ENCODE results near the gene ZNF609. TPM values are rescaled to one million over a fixed set of nuclear protein-coding genes. Genes with fewer than 3 reads are reported as not detected.
A peak's percentile ranks its signal among the peaks of the same experiment; 100 is the strongest.
"Not testable (repeated sequence)": the region's sequence is repeated elsewhere in the genome, so short reads cannot be mapped to it uniquely, and the experiment has no call there.

ZNF609 gene
- total RNA-seq, 1 donor from 2014 or later: 12.1 TPM

DNA sequence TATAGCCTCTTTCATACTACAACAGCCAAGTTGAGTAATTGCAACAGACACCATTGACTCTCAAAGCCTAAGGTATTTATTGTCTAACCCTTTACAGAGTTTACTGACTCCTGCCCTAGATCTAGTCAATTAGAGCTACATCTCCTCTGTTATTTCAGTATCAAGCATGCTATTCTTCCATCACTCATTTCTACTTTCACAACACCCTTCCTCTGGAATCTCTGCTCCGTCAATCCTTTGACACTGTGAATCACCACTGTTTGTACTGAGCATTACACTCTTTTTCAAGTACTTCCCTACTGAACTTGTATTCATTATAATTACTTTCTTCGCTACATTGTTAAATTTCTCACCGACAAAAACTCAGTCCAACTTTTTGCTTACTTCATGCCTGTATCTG, 121.8 kb downstream of the ZNF609 start:
- DNase-seq (ENCODE audit: low read depth in 2 of 2): peak in 1 of 2 donors; percentile 12

DNA sequence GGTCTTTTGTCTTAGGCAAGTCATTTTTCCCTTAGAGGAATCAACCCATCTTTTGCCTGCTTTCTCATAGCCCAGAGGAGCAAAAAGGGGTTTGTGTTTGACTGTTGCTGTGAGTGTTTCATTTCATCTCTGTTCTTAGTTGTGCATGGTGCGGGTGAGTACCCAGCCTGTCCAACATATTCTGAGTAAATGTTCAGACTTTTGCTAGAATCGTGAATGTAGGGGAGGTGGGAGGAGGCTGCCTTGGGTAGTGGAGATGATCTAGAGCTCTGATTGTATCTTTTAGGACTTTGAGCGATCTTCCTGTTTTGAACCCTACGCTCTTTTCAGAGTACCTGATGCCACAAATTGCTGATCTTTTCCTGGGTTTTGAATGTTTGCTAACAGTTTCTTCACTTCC, 123.1 kb downstream of the ZNF609 start:
- DNase-seq (ENCODE audit: low read depth in 2 of 2): no peak

DNA sequence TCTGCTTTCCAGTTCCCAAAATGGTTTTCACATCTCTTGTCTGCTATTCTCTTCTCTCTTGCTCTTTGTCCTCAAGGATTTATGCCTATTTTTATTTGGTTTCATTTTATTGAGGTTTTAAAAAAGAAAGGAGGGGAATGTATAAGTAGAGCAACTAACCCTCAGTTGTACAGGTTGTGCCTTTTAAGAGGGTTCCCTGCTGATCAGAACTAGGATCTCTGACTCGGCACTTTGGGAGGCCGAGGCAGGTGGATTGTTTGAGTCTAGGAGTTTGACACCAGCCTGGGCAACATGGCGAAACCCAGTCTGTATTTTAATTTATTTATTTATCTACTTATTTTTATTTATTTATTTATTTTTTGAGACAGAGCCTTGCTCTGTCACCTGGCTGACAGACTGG, 123.6 kb downstream of the ZNF609 start:
- DNase-seq (ENCODE audit: low read depth in 2 of 2): no peak

DNA sequence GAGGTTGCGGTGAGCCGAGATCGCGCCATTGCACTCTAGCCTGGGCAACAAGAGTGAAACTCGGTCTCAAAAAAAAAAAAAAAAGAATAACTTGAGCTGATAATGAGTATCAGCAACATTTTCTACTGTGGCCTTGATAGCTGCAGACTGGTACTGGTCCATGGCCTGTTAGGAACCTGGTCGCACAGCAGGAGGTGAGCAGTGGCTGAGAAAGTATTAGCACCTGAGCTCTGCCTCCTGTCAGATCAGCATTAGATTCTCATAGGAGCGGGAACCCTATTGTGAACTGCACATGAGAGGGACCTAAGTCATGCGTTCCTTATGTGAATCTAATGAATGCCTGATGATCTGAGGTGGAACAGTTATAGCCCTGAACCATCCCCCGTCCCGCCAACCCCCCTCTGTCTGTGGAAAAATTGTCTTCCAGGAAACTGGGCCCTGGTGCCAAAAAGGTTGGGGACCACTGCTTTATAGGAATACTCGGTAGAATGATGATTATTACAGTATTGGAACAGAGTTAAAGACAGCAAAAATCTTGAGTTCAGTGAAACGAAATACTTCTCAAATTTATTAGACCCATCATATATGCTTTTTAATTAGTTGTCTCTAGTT, 126.0 kb downstream of the ZNF609 start:
- DNase-seq (ENCODE audit: low read depth in 2 of 2): no peak

DNA sequence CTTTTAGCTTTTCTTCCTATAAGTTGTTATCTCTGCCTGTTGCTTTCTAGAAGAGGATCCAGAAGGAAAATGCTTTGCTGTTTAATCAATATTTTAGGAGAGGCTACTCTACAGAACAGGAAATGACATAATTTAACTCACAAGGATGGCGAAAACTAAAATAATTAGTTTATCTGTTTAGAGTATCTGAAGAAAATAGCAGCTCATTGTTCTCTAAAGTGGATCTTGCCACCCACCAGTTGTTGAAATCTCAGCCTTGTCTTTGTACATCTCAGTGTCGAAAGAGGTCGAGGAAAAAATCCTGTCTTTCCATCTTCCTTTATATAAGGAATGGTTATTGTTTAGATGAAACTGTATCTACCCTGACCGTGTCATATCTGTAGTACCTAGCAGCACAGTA, 126.6 kb downstream of the ZNF609 start:
- DNase-seq (ENCODE audit: low read depth in 2 of 2): no peak

DNA sequence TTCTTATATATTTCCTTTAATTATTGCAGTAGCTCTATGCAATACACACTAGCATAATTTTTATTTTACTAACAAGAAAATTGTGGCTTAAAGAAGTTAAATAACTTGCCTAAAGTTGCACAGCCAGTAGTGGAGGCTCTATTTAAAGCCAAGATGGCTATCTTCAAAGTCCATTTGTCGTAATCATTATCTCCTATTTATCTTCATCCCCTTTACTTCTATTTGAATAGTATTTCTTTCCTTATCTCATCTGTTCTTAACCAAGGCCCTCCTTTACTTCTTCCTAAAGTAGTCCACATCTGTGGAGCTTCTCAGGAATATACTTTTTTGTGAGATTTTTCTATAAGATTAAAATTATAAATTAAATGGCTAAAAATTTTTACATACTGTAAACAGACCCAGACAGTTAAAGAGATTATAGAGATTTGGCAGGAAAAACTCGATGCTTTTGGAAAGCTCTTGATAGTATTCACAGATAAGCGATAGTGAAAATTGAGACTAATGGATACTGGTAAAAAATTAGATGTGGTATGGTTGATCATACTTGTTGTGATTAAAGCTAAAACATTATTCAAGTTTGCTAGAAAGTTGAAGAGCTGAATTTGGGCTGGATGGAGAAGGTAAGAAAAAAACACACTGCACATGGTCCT, 129.2 kb downstream of the ZNF609 start:
- no peak for DNase-seq (ENCODE audit: low read depth in 2 of 2)

DNA sequence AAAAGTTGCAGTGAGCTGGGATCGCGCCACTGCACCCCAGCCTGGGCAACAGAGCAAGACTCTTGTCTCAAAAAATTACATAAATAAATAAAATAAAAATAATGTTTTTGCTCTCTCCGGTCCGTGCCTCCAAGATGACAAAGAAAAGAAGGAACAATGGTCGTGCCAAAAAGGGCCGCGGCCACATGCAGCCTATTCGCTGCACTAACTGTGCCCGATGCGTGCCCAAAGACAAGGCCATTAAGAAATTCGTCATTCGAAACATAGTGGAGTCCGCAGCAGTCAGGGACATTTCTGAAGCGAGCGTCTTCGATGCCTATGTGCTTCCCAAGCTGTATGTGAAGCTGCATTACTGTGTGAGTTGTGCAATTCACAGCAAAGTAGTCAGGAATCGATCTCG, 132.5 kb downstream of the ZNF609 start:
- DNase-seq (ENCODE audit: low read depth in 2 of 2): not testable (repeated sequence)

DNA sequence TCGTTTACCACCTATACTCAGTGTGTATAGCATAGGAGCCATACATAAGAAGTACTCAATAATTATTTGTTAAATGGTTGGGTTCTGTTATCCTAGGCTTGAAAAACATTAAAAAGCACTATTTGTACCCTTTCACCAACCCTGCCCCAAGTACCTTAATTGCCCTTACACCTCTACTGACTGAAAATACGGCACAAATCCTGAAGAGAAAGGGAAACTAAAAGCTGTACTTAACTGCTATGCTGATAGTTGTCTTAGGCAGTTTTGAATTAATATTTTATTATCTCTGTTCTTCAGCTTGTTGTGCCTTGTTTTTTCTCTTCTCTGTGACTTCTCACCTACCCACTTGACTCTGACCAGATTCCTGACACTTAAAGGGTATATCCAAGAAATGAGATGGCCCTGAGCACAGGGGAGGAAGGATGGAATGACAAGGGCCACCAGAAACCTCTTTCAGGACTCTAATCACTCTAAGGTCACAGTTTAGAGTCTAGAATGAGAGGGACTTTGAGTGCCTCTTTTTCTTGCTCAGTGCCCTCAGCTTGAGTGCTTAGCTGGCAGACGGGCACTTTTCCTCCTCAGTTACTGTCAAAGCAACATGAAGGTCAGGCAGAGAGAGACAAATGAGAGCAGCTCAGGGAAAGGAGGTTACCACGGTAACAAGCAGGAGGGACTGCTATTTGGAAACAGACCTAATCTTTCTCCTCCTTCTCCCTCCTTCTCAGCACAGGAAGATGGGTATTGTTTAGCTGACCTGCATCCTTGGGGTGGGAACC, 136.5 kb downstream of the ZNF609 start:
- peak in 1 of 2 donors; percentile 44 for DNase-seq (ENCODE audit: low read depth in 2 of 2)

DNA sequence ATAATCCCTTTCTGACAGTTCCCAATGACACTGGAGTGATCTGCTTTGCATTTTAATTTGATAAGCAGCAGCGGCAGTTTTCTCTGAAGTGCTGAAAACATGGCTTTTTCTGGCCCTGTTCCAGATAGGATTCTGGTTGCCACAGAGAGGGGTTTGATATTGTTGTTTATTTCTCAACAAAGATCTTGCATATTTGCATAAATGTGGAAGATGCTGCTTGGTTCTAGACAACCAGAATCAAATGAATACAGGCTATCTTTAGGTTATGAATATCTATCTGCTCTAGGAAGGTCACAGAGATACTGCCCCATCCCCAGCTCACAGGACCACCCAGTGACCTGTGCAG, 137.1 kb downstream of the ZNF609 start:
- DNase-seq (ENCODE audit: low read depth in 2 of 2): peak in 1 of 2 donors; percentile 41

DNA sequence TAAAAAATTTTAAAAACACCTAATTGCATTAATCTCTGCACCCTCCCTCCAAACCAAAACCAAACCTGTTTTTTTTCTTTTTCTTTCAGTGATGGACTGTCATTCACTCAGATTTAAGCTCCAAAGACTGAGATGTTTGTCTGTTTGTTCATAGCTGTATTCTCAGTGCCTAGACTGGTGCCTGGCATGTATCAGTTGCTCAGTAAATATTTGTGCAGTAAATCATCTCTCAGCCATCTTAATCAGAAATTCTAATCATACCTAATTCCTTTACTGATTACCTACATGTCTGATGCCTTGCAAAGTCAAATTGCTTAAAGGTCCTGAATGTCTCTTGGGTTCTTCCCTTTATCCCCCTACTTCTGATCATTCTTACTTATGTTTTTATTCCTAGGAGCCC, 138.8 kb downstream of the ZNF609 start:
- DNase-seq (ENCODE audit: low read depth in 2 of 2): no peak

DNA sequence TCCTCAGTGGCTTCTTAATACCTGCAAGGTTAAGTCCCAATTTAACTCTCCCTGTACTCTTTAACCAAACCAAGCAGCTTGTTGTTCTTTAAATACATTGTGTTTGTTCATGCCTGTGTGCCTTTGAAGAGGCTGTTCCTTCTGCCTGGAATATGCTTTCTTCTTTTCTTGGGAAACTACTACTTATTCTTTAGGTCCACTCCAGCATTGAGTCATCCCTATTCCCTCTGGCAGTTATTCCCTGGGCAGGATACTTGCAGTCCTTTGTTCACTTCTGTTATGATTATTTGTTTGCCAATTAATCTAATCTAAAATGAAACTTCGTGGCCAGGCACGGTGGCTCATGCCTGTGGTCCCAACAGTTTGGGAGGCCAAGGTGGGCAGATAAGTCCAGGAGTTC, 139.3 kb downstream of the ZNF609 start:
- peak in 1 of 2 donors; percentile 17 for DNase-seq (ENCODE audit: low read depth in 2 of 2)

DNA sequence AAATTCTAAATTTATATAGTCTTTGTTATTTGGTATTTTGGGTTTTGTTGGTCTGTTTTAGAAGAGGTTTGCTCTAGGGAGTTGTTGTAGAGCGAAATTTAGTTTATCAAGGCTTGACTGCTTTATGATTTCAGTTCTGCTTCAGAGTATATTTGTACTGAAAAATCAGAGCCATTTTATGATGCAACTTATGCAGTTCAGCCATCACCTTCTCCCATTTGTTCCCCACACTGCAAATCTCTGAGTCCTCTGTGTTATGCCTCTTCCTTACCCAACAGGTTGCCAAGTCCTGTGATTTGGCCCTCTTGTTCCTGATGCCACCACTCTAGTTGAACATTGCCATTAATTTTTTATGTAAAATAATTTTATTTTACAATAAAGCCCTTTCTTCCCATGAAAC, 140.4 kb downstream of the ZNF609 start:
- DNase-seq (ENCODE audit: low read depth in 2 of 2): no peak

DNA sequence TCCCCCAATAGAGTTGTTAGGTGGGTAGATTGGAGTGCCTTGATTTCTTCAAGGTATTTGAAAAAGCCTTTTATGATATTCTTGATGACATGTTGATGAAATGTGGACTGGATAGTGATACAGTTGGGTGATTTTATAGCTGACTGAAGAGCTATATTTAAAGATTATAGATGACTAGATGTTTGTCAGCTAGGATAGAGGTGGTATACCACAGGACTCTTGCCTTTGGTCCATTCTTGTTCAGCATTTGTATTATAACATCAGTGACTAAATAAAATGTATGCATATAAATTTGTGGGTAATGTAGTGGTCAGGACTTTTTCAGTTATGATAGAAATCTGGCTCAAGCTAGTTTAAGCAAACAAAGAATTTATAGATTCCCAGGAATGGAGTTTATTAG, 143.9 kb downstream of the ZNF609 start:
- DNase-seq (ENCODE audit: low read depth in 2 of 2): no peak

DNA sequence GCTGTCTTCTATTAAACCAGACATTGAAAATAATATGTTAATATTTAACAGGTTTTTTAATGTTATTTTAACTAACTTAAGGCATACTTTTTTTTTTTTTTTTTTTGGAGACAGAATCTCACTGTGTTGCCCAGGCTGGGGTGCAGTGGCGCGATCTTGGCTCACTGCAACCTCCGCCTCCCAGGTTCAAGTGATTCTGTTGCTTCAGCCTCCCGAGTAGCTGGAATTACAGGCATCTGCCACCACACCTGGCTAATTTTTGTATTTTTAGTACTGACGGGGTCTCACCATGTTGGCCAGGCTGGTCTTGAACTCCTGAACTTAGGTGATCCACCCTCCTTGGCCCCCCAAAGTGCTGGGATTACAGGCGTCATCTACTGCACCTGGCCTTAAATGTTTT, 147.0 kb downstream of the ZNF609 start:
- DNase-seq (ENCODE audit: low read depth in 2 of 2): not testable (repeated sequence)

DNA sequence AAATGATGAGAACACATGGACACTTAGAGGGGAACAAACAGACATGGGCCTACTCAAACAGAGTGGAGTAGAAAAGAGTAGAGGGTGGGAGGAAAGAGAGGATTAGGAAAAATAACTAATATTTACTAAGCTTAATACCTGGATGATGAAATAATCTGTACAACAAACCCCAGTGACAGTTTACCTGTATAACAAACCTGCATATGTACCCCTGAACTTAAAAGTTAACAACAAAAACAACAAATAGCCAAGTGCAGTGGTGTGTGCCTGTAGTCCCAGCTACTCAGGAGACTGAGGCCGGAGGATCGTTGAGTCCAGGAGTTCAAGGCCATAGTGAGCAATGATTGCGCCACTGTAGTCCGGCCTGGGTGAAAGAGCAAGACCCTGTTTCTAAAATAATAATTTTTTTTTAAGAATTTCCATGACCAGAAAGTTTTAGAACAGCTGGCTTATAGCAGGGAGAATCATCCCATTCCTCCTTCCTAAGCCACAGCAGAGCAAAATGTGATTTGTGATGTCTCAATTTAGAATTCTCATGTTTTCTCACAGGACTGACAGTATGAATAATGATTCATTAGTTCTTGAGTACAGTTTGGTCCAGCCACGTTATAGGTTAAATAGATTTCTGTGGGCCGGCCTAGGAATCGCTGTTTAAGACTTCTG, 150.0 kb downstream of the ZNF609 start:
- no peak for DNase-seq (ENCODE audit: low read depth in 2 of 2)

DNA sequence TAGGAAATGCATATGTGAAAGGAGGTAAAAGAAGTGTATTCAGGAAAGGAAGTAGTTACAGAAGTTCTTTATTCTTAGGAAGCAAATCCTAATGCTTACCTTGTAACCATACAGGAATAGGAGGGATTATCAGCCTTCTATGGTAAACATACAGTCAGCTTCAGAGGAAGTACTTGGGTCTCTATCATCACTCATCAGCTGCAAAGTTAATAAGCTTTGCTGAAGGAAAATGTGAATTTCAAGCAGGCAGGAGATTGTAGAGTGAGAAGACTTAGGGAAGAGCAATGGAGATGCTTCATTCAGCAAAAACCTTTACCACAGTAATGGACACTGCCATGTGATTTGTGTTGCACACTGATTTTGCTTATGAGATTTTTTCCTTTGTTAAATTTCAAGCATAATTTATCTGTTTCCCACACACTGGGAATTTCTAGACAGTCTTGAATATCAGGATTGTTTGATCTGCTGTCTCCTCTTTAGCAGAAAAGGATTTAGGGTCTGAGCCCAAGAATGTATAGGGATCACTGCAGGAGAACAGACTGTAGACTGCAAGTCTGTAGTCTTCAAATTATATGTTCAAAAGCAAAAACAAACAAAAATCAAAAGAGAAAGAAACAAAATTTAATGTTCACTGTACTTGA, 150.8 kb downstream of the ZNF609 start:
- peak in 1 of 2 donors; percentile 36 for DNase-seq (ENCODE audit: low read depth in 2 of 2)

DNA sequence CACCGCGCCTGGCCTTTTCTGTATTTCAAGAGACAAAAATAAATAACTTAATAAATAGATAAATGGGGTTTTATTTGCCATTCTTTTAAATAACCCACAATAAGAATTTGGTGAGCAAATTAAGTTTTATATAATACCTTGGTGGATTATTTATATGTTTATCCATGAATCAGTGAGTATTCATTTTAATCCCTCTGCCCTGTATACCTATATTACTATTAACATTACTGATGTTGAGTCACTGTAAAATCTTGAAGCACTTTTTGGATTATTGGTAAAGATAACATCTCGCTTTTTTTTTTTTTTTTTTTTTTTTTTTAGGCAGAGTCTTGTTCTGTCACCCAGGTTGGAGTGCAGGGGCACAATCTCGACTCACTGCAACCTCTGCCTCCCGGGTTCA, 154.1 kb downstream of the ZNF609 start:
- no peak for DNase-seq (ENCODE audit: low read depth in 2 of 2)

DNA sequence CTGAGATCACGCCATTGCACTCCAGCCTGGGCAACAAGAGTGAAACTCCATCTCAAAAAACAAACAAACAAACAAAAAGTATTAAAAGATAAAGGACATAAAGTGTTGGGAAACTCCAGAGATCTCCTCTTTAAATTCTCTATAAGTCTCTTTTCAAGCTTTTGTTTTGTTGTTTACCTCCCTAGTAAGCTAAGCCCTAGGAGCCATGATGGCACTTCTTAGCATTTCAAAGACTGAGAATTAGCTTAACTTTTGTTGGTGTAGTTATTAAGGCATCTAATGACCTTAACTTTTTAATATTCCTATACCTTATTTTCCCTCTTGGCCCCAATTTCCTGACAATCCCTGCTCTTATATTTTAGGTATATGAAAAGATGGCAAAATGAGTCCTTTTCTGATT, 157.3 kb downstream of the ZNF609 start:
- no peak for DNase-seq (ENCODE audit: low read depth in 2 of 2)

DNA sequence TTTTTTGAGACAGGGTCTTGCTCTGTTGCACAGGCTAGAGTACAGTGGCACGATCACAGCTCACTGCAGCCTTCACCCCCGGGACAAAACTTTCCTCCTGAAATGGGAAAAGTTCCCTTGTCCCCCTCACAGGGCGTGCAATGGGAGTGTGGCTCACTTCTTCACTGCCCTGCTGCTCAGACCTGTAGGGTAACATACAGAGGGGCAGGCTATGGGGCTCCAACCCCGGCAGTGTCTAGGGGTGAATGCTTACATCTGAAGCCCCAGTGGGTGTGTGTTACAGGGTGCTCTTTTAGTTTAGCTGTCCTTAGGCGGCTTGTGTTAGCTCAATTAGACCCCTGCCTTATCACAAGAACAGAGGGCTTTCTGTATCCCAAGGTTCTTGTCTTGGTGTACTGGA, 157.8 kb downstream of the ZNF609 start:
- no peak for DNase-seq (ENCODE audit: low read depth in 2 of 2)

DNA sequence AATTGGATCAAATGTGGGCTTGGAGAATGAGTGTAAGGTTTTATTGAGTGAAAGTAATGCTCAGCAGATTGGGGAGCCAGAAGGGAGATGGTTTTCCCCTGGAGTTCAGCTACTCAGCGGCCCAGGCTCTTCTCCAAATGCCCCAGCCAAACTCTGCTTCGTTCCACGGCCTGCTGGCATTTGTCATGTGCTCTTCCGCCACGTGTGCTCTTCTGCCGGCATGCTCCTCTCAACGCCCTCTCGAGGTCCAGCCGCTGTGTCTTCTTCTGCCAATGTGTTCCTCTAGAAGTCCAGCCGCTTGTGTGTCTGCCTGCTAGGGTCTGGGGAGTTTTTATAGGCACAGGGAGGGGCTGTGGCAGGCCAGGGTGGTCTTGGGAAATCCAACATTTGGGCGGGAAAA, 158.2 kb downstream of the ZNF609 start:
- DNase-seq (ENCODE audit: low read depth in 2 of 2): no peak

DNA sequence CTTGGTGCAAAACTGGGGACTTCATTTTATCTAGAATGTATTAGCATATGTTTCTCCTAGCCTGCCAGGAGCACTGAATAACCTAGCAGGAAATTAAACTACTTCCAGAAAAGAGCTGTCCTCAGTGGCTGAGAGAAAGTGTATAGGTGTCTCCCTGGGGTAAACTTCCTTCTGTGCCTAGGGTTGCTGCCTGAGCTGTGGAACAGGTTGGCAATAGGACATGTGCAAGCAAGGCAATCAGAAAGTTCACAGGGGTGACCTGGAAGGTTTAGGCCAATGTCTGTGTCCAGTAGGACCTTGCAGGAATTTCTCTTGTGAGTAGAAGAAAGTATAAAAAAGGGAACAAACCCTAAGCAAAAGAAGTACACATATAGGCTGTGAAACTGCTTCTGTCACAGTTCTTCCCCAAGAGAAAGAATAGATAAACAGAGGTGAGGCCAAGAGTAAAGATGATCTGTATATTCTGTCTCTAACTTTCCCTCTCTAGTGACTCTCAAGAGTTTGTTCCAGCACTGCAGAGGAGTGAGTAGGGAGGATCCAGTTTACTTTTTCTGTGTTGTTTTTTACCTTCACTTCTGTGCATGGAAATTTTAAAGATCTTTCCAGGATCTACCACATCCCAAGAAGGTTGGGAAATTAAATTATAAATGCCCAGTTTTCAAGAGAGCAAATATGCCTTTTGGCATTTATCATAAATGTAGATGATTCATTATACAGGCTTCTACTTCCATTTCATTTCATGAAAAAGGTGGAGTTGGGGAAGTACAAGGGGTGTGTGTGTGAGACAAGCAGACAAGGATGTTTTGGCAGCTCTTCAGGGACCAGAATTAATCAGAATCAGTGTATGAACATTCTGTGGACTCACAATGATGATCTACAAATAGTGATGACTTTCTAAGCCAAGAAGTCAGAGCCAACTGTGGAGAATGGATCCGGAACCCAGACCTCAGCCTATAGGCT, 159.8 kb downstream of the ZNF609 start:
- DNase-seq (ENCODE audit: low read depth in 2 of 2): peak in 1 of 2 donors; percentile 48

Measured in dermis microvascular lymphatic vessel endothelial cell (primary cell).